ENCODE data around the gene RNF183.
"Not testable (repeated sequence)": the region's sequence is repeated elsewhere in the genome, so short reads cannot be mapped to it uniquely, and the experiment has no call there.

RNF183 gene

GRCh38 chr9:113274474-113275156 is 28.6 kb downstream of the RNF183 start:
- peak; percentile 53 for DNase-seq (ENCODE audit: low spot score)

GRCh38 chr9:113269871-113270270 is 33.3 kb downstream of the RNF183 start:
- no peak for DNase-seq (ENCODE audit: low spot score)

- no peak for DNase-seq (ENCODE audit: low spot score)
These were observed 33.8 kb downstream of the RNF183 start for GRCh38 chr9:113269355-113269754.

GRCh38 chr9:113267911-113268566 is 35.1 kb downstream of the RNF183 start:
- DNase-seq (ENCODE audit: low spot score), result no peak

DNA sequence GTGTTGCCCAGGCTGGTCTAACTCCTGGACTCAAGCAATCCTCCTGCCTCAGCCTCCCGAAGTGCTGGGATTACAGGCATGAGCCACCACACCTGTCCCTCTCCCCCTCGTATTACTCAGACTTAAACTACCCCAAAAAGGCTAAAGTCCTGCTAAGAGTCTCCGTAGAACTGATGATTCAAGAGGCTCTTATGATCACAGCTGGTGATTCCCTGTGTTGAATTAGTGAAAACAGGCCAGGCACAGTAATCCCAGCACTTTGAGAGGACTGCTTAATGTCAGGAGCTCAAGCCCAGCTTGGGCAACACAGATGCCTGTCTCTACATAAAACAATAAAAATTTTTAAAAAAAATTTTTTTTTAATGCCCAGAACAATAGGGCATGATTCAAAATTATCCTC is 37.0 kb downstream of the RNF183 start:
- DNase-seq (ENCODE audit: low spot score), result no peak

DNA sequence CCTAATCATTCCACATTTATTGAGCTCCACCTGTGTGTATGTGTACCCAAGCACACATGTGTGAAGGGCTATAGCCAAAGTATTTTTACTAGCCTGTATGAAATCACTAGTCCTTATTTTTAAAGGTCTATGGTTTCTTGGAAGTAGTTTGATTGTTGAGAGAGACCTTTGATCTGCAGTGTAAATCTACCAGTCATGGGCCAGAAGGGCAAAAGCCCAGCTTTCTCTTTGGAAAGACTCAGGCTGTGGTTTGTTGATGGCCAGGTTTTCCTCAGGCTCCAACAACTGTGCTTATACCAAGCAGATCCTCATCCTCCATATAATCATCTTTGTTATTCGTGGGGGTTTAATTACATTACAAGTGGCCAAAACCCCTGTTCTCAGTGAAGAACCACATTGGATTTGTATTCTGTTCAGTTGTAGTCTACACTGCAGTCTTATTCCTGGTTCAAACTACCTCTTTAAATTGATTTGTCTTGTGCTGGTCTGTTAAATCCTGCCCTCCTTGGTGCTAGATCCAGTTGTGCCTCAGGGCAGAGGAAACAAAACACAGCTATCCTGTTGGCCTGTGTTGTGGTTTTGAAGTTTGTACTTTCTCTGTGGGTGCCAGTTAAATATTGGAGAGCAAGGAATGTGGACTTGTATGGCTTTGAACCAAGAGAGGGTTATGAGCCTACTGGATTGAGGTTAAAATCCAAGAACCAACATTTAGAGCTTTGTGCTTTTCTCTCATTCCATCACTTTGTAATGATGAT is 41.1 kb downstream of the RNF183 start:
- DNase-seq (ENCODE audit: low spot score), result no peak

GRCh38 chr9:113258282-113258681 is 44.9 kb downstream of the RNF183 start:
- DNase-seq (ENCODE audit: low spot score), result no peak

- DNase-seq (ENCODE audit: low spot score), result no peak
These were observed 45.3 kb downstream of the RNF183 start for GRCh38 chr9:113257863-113258262.

DNA sequence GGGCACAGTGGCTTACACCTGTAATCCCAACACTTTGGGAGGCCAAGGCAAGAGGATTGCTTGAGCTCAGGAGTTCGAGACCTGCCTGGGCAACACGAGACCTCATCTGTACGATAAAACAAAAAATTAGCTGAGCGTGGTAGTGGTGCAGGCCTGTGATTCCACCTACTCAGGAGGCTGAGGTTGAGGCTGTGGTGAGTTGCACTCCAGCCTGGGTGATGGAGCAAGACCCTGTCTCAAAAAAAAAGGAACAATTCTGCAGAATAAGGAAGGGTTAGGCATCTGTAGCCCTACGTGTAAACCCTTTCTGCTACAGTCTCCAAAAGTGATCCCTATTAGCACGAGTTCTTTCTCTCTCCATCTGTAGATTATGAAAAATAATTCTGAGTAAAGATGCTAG is 47.7 kb downstream of the RNF183 start:
- DNase-seq (ENCODE audit: low spot score), result no peak

- no peak for DNase-seq (ENCODE audit: low spot score)
These were observed 48.2 kb downstream of the RNF183 start for GRCh38 chr9:113254991-113255390.

DNA sequence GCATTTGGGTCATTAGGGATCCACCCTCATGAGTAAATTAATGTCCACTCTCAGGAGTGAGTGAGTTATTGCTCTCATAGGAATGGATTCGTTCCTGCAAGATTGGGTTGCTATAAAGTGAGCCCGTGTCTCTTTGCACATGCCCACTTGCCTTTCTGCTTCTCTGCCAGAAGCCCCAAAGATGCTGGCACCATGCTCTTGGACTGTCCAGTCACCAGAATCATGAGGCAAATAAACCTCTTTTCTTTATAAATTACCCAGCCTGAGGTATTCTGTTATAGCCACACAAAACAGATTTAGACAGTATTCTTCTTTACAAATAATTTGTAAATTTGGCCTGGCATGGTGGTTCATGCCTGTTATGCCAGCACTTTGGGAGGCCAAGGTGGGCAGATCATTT is 52.4 kb downstream of the RNF183 start:
- no peak for DNase-seq (ENCODE audit: low spot score)

DNA sequence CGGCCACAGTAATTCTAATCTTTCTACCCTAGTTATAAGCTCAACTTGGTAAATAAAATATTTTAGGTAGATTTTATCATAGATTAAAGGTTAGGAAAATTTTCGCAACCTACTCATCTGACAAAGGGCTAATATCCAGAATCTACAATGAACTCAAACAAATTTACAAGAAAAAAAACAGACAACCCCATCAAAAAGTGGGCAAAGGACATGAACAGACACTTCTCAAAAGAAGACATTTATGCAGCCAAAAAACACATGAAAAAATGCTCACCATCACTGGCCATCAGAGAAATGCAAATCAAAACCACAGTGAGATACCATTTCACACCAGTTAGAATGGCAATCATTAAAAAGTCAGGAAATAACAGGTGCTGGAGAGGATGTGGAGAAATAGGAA is 53.5 kb downstream of the RNF183 start:
- not testable (repeated sequence) for DNase-seq (ENCODE audit: low spot score)

DNA sequence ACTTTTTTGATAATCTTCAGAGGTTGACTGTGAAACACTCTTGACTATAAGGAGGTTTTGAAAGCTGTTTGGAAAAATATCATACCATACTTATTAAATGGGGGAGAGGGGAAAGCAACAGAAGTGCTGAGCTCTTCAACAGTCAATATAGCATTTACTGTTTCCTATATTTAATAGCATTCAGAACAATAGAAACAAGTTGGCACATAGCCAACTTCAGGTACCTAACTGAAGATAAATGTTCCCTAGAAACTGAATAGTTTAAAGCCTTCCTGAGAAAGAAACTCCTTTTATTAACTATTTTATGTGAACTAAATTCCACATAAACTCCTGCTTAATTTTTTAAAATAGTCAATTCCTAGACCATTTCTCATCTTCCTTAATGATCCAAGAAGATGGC is 55.5 kb downstream of the RNF183 start:
- DNase-seq (ENCODE audit: low spot score), result no peak

All from putamen (tissue), 1 donor.